ENCODE results near the gene PNPLA1.

The PNPLA1 gene

DNA sequence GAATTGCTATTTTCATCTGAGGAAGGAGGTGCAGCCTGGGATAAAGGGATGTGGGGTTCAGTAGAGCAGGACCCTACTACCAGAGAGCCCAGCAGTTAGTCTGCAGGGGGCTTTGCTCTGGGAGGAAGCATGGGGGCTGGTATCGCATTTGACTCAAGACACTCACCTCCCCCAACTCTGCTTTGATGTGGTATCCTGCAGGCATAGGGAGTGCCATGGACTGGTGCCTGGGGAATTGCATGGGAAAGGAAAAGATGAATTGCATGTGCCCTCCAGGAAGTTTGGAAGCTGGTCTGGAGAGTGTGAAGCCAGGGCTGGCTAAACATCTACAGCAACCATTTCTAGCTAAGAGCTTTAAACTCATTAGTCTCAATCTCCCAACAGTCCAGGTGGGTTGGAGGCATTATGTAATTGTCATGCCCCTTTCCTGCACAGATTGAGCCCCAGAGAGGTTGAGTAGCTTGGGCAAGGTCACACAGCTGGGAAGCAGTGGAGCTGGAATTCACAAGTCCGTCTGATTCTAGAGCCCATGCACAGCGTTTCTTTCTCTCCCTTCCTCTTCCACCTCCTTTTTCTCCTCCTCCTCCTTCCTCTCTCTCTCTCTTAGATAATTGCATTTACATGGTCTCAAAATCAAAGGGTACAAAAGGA is 26.2 kb upstream of the PNPLA1 start:
- H3K27me3 ChIP-seq (ENCODE audit: low read length), result no peaks in the 10 kb centered on the region
- H2AFZ ChIP-seq (ENCODE audit: low read depth, low read length, severe bottlenecking), result no peak overlapping the region
- TF ChIP-seq EZH2phosphoT487 (conservative IDR thresholded peaks at IDR 0.05; ENCODE audit: low read length), result no peak
- TF ChIP-seq, protein P1, sequence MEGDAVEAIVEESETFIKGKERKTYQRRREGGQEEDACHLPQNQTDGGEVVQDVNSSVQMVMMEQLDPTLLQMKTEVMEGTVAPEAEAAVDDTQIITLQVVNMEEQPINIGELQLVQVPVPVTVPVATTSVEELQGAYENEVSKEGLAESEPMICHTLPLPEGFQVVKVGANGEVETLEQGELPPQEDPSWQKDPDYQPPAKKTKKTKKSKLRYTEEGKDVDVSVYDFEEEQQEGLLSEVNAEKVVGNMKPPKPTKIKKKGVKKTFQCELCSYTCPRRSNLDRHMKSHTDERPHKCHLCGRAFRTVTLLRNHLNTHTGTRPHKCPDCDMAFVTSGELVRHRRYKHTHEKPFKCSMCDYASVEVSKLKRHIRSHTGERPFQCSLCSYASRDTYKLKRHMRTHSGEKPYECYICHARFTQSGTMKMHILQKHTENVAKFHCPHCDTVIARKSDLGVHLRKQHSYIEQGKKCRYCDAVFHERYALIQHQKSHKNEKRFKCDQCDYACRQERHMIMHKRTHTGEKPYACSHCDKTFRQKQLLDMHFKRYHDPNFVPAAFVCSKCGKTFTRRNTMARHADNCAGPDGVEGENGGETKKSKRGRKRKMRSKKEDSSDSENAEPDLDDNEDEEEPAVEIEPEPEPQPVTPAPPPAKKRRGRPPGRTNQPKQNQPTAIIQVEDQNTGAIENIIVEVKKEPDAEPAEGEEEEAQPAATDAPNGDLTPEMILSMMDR (IDR thresholded peaks at IDR 0.05; ENCODE audit: insufficient read depth, low read length, poor library complexity, severe bottlenecking), result no peak
- no peak overlapping the region for H3K4me2 ChIP-seq (ENCODE audit: low read depth, low read length, poor library complexity, severe bottlenecking)
- no peaks in the 10 kb centered on the region for H4K20me1 ChIP-seq (ENCODE audit: low read depth, low read length)
- H3F3A ChIP-seq (ENCODE audit: insufficient read depth), result no peaks in the 10 kb centered on the region
- no peak overlapping the region for H3K27ac ChIP-seq (ENCODE audit: low read depth, low read length)
- H3K9me3 ChIP-seq (ENCODE audit: insufficient read depth, low read length), result no peaks in the 10 kb centered on the region
- H3K4me3 ChIP-seq (ENCODE audit: insufficient read depth, low read length, poor library complexity, severe bottlenecking), result no peak overlapping the region
- H3K79me2 ChIP-seq (ENCODE audit: insufficient read depth, low read length), result no peaks in the 10 kb centered on the region
- H3K36me3 ChIP-seq (ENCODE audit: low read length), result no peaks in the 10 kb centered on the region
- no peaks in the 10 kb centered on the region for H3K9me2 ChIP-seq (replicated peaks; ENCODE audit: insufficient read depth, low read length)
- no peak overlapping the region for H3K9ac ChIP-seq (ENCODE audit: low read length)

DNA sequence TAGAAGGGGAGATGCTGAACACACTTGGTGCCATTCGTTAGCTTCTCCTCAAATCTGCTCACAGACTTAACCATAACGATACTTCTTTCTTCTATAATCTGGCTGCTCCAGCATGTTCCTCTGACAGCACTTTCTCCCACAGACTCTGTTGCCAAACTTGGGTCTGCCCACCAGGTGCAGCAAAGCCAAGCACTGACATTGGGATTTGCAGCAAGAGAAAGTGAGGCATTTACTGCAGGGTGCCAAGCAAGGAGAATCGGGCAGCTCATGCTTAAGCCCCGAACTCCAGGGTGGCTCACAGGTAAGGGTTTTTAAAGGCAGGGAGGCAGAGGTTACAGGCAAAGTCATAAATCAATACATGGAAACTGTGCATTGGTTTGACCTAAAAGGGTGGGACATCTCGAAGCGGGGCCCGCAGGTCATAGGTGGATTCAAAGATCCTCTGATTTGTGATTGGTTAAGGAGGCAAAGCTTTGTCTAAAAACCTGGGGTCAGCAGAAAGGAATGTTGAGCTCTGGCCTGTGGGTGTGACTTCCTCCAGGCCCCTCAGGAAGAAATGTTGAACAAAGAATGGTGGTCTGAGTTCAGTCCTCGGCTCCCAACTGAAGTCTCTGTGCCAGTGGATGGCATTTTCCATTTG is 25.1 kb upstream of the PNPLA1 start:
- H3K4me3 ChIP-seq (ENCODE audit: insufficient read depth, low read length, poor library complexity, severe bottlenecking), result no peak overlapping the region
- H3K9ac ChIP-seq (ENCODE audit: low read length), result no peak overlapping the region
- H3K9me2 ChIP-seq (replicated peaks; ENCODE audit: insufficient read depth, low read length), result no peaks in the 10 kb centered on the region
- H3K79me2 ChIP-seq (ENCODE audit: insufficient read depth, low read length), result no peaks in the 10 kb centered on the region
- H3F3A ChIP-seq (ENCODE audit: insufficient read depth), result no peaks in the 10 kb centered on the region
- no peak overlapping the region for H3K4me2 ChIP-seq (ENCODE audit: low read depth, low read length, poor library complexity, severe bottlenecking)
- no peak overlapping the region for H3K27ac ChIP-seq (ENCODE audit: low read depth, low read length)
- no peaks in the 10 kb centered on the region for H3K36me3 ChIP-seq (ENCODE audit: low read length)
- no peak for TF ChIP-seq EZH2phosphoT487 (conservative IDR thresholded peaks at IDR 0.05; ENCODE audit: low read length)
- TF ChIP-seq, protein P1 (IDR thresholded peaks at IDR 0.05; ENCODE audit: insufficient read depth, low read length, poor library complexity, severe bottlenecking), result no peak
- no peaks in the 10 kb centered on the region for H3K27me3 ChIP-seq (ENCODE audit: low read length)
- no peaks in the 10 kb centered on the region for H4K20me1 ChIP-seq (ENCODE audit: low read depth, low read length)
- no peaks in the 10 kb centered on the region for H3K9me3 ChIP-seq (ENCODE audit: insufficient read depth, low read length)
- H2AFZ ChIP-seq (ENCODE audit: low read depth, low read length, severe bottlenecking), result no peak overlapping the region

DNA sequence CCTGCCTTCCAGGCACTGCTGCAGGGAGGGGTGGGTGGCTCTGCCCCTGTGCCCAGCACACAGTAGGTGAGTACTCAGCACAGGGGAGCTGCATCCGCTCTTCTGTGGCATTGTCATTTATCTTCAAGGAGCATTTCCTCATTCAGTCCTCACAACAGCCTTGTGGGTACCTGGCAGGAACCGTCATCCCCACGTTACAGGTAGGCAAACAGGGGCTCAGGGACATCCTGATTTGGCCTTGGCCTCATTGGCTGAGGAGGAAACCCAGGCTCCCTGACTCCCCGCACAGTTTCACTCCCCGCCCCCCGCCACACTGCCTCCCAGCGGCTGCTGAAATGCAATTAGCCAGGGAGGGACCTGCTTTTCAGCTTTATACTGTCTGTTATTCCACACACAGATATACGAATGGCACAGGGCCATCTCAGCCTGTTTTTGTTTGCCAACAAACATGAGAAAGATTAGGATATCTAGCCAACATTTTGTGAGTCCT is 24.2 kb upstream of the PNPLA1 start:
- H3K79me2 ChIP-seq (ENCODE audit: insufficient read depth, low read length), result no peaks in the 10 kb centered on the region
- H3K9me3 ChIP-seq (ENCODE audit: insufficient read depth, low read length), result no peaks in the 10 kb centered on the region
- H3K36me3 ChIP-seq (ENCODE audit: low read length), result no peaks in the 10 kb centered on the region
- no peak overlapping the region for H2AFZ ChIP-seq (ENCODE audit: low read depth, low read length, severe bottlenecking)
- H3F3A ChIP-seq (ENCODE audit: insufficient read depth), result no peaks in the 10 kb centered on the region
- H3K9me2 ChIP-seq (replicated peaks; ENCODE audit: insufficient read depth, low read length), result no peaks in the 10 kb centered on the region
- H3K4me3 ChIP-seq (ENCODE audit: insufficient read depth, low read length, poor library complexity, severe bottlenecking), result no peak overlapping the region
- no peaks in the 10 kb centered on the region for H4K20me1 ChIP-seq (ENCODE audit: low read depth, low read length)
- TF ChIP-seq, protein P1 (IDR thresholded peaks at IDR 0.05; ENCODE audit: insufficient read depth, low read length, poor library complexity, severe bottlenecking), result no peak
- TF ChIP-seq EZH2phosphoT487 (conservative IDR thresholded peaks at IDR 0.05; ENCODE audit: low read length), result no peak
- no peak overlapping the region for H3K27ac ChIP-seq (ENCODE audit: low read depth, low read length)
- no peak overlapping the region for H3K9ac ChIP-seq (ENCODE audit: low read length)
- no peaks in the 10 kb centered on the region for H3K27me3 ChIP-seq (ENCODE audit: low read length)
- no peak overlapping the region for H3K4me2 ChIP-seq (ENCODE audit: low read depth, low read length, poor library complexity, severe bottlenecking)
